Activated naive CD8-positive, alpha-beta T cell treated with anti-CD3 and anti-CD28 coated beads, Interleukin-2, amount 50 U/mL, for 16 hours (primary cell): Measurements from ENCODE around the gene NHSL1.

Experiments used
- DNase-seq: peaks from one replicate; pipeline ENCODE4 v3.0.0-alpha.2; 2020; ENCODE audit warnings: low read depth, low spot score

NHSL1 gene

DNA sequence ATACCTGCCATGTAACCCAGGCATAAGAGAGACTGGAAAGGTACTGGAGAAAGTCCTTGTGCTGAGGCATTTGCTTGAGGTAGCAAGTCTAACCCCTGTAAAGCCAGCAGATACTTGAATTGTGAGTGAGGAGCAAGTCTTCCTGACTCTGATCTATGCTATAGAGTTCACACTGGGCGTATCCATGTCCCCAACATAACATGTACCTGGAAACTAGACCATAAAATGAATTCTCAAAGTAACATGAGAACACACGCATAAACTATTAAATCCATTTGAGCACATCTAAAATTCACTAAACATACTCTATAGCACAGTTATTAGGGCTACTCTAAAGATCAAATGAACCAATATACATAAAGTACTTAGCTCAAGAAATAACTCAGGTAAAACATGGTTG, 2.0 kb downstream of the NHSL1 start:
- no peak for DNase-seq

DNA sequence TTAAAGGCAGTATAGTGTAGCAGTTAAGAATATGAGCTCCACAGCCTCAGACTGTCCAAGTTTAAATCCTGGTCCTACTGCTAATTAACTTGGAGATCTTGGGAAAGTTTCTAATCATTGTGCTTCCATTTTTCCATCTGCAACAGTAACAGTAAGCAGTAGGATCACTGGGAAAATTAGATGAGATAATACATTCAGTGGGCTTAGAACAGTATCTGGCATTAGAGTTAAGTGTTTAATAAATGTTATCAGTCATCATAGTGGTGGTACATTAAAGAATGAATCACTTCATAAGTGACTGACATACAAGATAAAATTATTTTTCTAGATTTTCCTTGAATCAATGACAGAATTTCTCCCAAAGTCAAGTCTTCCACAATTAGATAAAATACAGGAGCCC, 5.0 kb downstream of the NHSL1 start:
- no peak for DNase-seq

DNA sequence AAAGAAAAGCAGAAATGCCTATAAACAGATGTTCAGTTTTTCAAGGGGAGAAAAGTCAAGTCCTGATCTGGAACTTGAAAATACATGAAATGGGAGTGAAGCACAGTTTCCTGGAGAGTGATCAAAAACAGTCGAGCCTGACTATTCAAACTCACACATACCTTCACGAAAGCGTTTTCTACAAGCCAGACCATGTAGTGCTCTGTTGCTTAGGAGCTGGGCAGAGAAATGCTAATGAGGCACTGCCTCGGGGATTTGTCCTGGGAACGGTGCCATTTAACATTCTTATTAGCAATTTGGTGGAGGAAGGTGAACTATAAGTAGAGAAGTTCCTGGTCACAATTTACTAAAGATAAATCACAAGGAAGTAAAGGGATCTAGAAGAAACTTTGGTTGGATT, 5.9 kb downstream of the NHSL1 start:
- DNase-seq, result no peak

DNA sequence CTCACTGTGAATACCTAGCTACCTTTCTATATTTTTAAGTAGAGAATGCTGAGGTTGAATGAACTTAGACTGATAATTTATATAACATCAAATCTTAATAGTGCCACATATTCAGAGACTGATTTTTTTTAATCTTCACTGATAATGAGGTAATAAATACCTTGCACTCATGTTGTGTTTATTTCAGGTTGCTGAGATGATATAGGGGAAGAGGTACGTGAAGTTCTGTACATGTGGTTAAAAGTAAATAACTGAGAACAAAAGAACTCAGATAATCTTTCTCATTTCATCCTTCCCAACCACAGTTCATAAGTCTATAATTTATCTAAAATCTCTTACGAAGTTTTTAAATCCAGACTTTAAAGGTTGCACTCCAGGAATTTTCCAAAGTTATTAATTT, 6.4 kb downstream of the NHSL1 start:
- no peak for DNase-seq

GRCh38 chr6:138492113-138492512, 7.2 kb downstream of the NHSL1 start:
- no peak for DNase-seq

GRCh38 chr6:138491017-138491416, 8.3 kb downstream of the NHSL1 start:
- no peak for DNase-seq

- DNase-seq, result no peak
Measured at GRCh38 chr6:138489846-138490245, 9.4 kb downstream of the NHSL1 start.

DNA sequence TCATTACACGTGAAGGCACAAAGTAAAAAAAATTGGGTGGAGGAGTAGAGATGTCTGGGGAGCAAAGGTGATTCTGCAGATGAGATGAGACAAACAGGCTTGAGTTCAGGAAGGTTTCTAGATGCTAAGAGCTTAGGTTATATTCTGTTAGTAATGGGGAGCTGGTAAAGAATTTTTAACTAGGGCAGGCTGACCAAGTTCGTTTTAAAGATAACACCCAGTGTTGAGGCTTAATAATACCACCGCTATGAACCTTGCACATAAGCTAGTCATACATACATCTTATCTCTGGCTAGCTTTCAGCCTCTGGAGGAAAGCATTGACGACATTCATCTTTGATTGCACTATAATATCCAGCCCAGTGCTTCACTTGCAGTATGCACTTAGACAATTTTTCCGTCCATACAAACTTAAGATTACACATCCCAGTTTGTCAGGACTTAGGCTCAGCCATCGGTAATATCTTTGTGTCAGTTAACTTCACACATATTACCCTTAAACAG, 12.1 kb downstream of the NHSL1 start:
- DNase-seq, result no peak

- no peak for DNase-seq
Measured at GRCh38 chr6:138486249-138487101, 12.8 kb downstream of the NHSL1 start.

- DNase-seq, result no peak
Measured at GRCh38 chr6:138485586-138486248, 13.6 kb downstream of the NHSL1 start.

GRCh38 chr6:138485005-138485545, 14.2 kb downstream of the NHSL1 start:
- DNase-seq, result no peak

DNA sequence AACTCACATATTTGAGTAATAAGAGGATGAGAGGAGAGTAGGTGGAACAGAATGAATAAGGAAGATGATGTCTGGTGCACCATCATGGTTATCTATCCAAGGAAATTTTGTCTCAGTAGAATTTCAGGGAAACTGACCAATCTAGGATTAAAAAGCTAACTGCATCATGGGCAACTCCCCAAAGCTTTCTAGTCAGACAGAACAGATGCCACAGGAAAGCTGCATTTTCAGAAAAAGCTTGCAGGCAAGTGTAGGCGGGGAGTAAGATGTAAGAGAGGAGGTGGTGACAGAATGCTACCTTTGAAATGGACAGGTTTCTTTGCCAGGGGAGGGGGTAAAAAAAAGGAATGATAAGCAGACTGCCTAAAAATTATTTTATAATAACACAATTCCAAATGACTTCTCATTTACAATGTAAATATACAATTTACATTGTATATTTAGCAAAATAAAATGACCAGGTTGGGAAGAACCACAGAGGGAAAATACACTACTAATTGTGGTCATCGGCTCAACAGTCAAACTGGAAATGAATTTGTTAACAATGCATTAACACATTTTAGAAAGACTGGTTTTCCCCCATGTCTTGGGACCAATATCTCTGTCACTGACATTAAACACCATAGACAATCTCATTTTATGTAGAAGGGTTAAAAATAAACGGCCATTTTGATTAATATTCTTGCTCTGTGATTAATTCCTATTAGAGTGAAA, 15.1 kb downstream of the NHSL1 start:
- DNase-seq, result no peak

DNA sequence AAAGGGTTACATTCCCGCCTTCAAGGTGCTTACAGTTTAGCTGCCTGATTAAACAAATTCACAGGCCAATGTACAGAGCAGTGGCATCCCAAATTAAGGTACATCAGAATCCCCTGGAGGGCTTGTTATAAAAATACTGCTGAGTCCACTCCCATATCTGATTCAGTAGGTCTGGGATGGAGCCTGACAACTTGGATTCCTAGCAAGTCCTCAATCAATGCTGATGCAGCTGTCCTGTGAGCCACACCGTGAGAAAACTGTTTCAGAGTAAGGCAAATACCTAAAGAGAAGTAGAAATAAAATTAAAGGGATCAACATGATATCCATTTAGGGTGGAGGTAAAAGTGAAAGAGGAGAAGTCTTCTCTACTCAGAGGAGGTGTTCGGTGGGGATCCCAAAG, 16.5 kb downstream of the NHSL1 start:
- DNase-seq, result no peak

GRCh38 chr6:138480279-138480949, 18.9 kb downstream of the NHSL1 start:
- DNase-seq, result no peak

DNA sequence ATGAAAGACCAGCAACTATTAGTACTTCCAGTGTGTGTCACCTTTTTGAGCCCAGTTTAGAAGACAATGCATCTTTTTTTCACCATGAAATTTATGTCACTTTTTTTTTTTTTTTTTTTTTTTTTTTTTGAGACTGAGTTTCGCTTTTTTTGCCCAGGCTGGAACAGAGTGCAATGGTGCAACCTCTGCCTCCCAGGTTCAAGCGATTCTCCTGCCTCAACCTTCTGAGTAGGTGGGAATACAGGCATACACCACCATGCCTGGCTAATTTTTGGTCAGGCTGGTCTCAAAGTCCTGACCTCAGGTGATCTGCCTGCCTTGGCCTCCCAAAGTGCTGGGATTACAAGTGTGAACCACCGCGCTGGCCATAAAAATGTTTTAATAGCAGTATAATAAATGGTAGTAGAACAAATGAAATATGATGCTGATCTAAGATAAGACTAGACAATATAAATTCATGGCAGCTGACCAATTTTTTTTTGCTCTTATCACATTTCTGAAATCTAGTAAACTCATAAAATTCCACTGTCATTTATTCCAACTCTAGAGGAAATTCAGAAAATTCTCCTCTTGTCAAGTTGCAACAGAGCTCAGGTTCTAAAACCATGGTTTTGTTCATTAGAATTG, 21.3 kb downstream of the NHSL1 start:
- DNase-seq, result no peak

DNA sequence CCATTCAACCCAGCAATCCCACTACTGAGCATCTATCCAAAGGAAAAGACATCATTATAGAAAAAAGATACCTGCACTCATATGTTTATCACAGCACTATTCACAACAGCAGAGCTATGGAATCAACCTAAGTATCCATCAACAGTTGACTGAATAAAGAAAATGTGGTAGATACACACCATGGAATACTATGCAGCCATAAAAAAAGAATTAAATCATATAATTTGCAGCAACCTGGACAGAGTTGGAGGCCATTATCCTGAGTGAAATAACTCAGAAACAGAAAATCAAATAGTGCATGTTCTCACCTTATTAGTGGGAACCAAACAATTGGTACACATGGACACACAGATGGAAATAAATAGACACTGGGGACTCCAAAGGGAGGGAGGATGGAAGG, 23.2 kb downstream of the NHSL1 start:
- no peak for DNase-seq

- no peak for DNase-seq
Measured at GRCh38 chr6:138473144-138473543, 26.1 kb downstream of the NHSL1 start.

GRCh38 chr6:138468320-138469015, 30.8 kb downstream of the NHSL1 start:
- no peak for DNase-seq

DNA sequence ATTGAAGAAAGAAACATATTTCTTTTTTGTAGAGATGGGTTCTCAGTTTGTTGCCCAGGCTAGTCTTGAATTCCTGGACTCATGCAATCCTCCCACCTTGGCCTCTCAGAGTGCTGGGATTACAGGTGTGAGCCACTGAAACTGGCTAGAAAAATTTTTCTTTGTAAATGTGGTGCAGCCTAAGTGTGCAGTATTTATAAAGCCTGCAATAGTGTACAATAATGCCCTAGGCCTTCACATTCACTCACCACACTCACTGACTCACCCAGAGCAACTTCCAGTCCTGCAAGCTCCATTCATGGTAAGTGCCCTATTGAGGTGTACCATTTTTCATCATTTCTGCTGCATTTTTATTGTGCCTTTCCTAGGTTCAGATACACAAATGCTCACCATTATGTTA, 31.4 kb downstream of the NHSL1 start:
- no peak for DNase-seq

DNA sequence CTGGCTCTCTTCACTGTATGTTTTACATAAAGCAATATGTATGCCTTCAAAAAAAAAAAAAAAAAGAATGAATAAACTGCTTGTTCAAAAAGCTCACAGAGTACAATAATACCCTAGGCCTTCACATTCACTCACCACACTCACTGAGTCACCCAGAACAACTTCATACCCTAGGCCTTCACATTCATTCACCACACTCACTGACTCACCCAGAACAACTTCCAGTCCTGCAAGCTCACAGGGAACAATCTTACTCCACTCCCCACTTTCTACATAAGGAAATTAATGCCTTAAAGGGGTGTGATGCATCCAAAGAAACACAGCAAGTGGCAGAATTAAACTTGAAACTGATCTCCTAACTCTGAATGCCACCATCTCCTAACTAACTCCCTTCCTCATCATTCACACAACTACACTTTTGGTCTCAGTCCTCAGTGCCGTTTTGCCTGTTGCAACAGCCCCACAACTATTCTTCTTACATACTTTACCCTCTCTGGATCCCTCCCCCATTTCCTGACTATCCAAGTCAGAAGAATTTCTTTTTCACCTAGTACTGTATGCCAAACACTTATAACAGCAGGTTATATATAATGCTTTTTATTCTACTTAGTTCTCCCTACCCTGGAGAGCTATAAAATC, 34.2 kb downstream of the NHSL1 start:
- DNase-seq, result no peak
